Measurements from ENCODE around the gene GTF3A.

GTF3A gene

GRCh38 chr13:27428160-27428559, 3.7 kb downstream of the GTF3A start:
- FAIRE-seq (no peak), DNase-seq (ENCODE audit: insufficient read length) (no peak)
- no peak for TF ChIP-seq TAF1 (IDR thresholded peaks at IDR 0.05; ENCODE audit: borderline replicate concordance, low read depth, low read length)
- TF ChIP-seq POLR2A (IDR thresholded peaks at IDR 0.05; ENCODE audit: low read depth, low read length), result no peak
- no peak for TF ChIP-seq POLR2AphosphoS5 (IDR thresholded peaks at IDR 0.05; ENCODE audit: low read depth, low read length)

- DNase-seq (ENCODE audit: insufficient read length) (no peak), FAIRE-seq (no peak)
- TF ChIP-seq TAF1 (IDR thresholded peaks at IDR 0.05; ENCODE audit: borderline replicate concordance, low read depth, low read length) (no peak), POLR2AphosphoS5 (IDR thresholded peaks at IDR 0.05; ENCODE audit: low read depth, low read length) (no peak), POLR2A (IDR thresholded peaks at IDR 0.05; ENCODE audit: low read depth, low read length) (no peak)
Measured at GRCh38 chr13:27432180-27432579, 7.8 kb downstream of the GTF3A start.

- no peak for FAIRE-seq
- TF ChIP-seq TAF1 (IDR thresholded peaks at IDR 0.05; ENCODE audit: borderline replicate concordance, low read depth, low read length) (no peak), POLR2AphosphoS5 (IDR thresholded peaks at IDR 0.05; ENCODE audit: low read depth, low read length) (no peak), POLR2A (IDR thresholded peaks at IDR 0.05; ENCODE audit: low read depth, low read length) (no peak)
- no peak for DNase-seq (ENCODE audit: insufficient read length)
Measured at GRCh38 chr13:27432611-27433210, 8.3 kb downstream of the GTF3A start.

- TF ChIP-seq POLR2AphosphoS5 (IDR thresholded peaks at IDR 0.05; ENCODE audit: low read depth, low read length) (no peak), POLR2A (IDR thresholded peaks at IDR 0.05; ENCODE audit: low read depth, low read length) (no peak), TAF1 (IDR thresholded peaks at IDR 0.05; ENCODE audit: borderline replicate concordance, low read depth, low read length) (no peak)
- no peak for FAIRE-seq
- DNase-seq (ENCODE audit: insufficient read length), result no peak
Measured at GRCh38 chr13:27437126-27437525, 12.7 kb downstream of the GTF3A start.

- no peak for TF ChIP-seq POLR2AphosphoS5 (IDR thresholded peaks at IDR 0.05; ENCODE audit: low read depth, low read length)
- TF ChIP-seq POLR2A (IDR thresholded peaks at IDR 0.05; ENCODE audit: low read depth, low read length), result no peak
- TF ChIP-seq TAF1 (IDR thresholded peaks at IDR 0.05; ENCODE audit: borderline replicate concordance, low read depth, low read length), result no peak
- DNase-seq (ENCODE audit: insufficient read length) (no peak), FAIRE-seq (no peak)
Measured at GRCh38 chr13:27440408-27440807, 16.0 kb downstream of the GTF3A start.

GRCh38 chr13:27442071-27442647, 17.7 kb downstream of the GTF3A start:
- DNase-seq (ENCODE audit: insufficient read length) (no peak), FAIRE-seq (no peak)
- TF ChIP-seq POLR2A (IDR thresholded peaks at IDR 0.05; ENCODE audit: low read depth, low read length) (no peak), POLR2AphosphoS5 (IDR thresholded peaks at IDR 0.05; ENCODE audit: low read depth, low read length) (no peak), TAF1 (IDR thresholded peaks at IDR 0.05; ENCODE audit: borderline replicate concordance, low read depth, low read length) (no peak)

- DNase-seq (ENCODE audit: insufficient read length) (no peak), FAIRE-seq (no peak)
- TF ChIP-seq POLR2A (IDR thresholded peaks at IDR 0.05; ENCODE audit: low read depth, low read length) (no peak), TAF1 (IDR thresholded peaks at IDR 0.05; ENCODE audit: borderline replicate concordance, low read depth, low read length) (no peak), POLR2AphosphoS5 (IDR thresholded peaks at IDR 0.05; ENCODE audit: low read depth, low read length) (no peak)
Measured at GRCh38 chr13:27442797-27443196, 18.4 kb downstream of the GTF3A start.

- TF ChIP-seq POLR2AphosphoS5 (IDR thresholded peaks at IDR 0.05; ENCODE audit: low read depth, low read length) (no peak), TAF1 (IDR thresholded peaks at IDR 0.05; ENCODE audit: borderline replicate concordance, low read depth, low read length) (no peak), POLR2A (IDR thresholded peaks at IDR 0.05; ENCODE audit: low read depth, low read length) (no peak)
- FAIRE-seq (no peak), DNase-seq (ENCODE audit: insufficient read length) (no peak)
Measured at GRCh38 chr13:27446986-27447583, 22.7 kb downstream of the GTF3A start.

GRCh38 chr13:27448308-27448707, 23.9 kb downstream of the GTF3A start:
- FAIRE-seq (no peak), DNase-seq (ENCODE audit: insufficient read length) (no peak)
- TF ChIP-seq TAF1 (IDR thresholded peaks at IDR 0.05; ENCODE audit: borderline replicate concordance, low read depth, low read length), result no peak
- TF ChIP-seq POLR2AphosphoS5 (IDR thresholded peaks at IDR 0.05; ENCODE audit: low read depth, low read length), result no peak
- no peak for TF ChIP-seq POLR2A (IDR thresholded peaks at IDR 0.05; ENCODE audit: low read depth, low read length)

GRCh38 chr13:27449081-27449603, 24.7 kb downstream of the GTF3A start:
- FAIRE-seq (no peak), DNase-seq (ENCODE audit: insufficient read length) (no peak)
- TF ChIP-seq POLR2A (IDR thresholded peaks at IDR 0.05; ENCODE audit: low read depth, low read length) (no peak), POLR2AphosphoS5 (IDR thresholded peaks at IDR 0.05; ENCODE audit: low read depth, low read length) (no peak), TAF1 (IDR thresholded peaks at IDR 0.05; ENCODE audit: borderline replicate concordance, low read depth, low read length) (no peak)

GRCh38 chr13:27449936-27450828, 25.8 kb downstream of the GTF3A start, which contains the start of gene MTIF3:
Gene MTIF3 (minus strand): TSS chr13:27450564. CDS start chr13:27440448, 10,116 bp downstream.
- TF ChIP-seq POLR2A (IDR thresholded peaks at IDR 0.05; ENCODE audit: low read depth, low read length) (peak; percentile 98), TAF1 (IDR thresholded peaks at IDR 0.05; ENCODE audit: borderline replicate concordance, low read depth, low read length) (peak; percentile 64), POLR2AphosphoS5 (IDR thresholded peaks at IDR 0.05; ENCODE audit: low read depth, low read length) (peak; percentile 97)
- FAIRE-seq, result peak; percentile 99
- DNase-seq (ENCODE audit: insufficient read length), result peak; percentile 73
